Small intestine (tissue), 7 donors: ENCODE measurements around the gene SEZ6L. TPM values are rescaled to one million over a fixed set of nuclear protein-coding genes. Genes with fewer than 3 reads are reported as not detected.

Source experiments
- DNase-seq, 2 donors: peaks; one replicate each; pipeline versions ENCODE4 v3.0.0 to v3.0.0-alpha.2; 2013
- FAIRE-seq: peaks from 2 replicates; lab custom pipeline; 2012; peaks lifted over from hg19 to GRCh38; lab: Jason Lieb, UNC
- H3K27ac ChIP-seq, 3 donors: one replicate each; pipeline ENCODE4 v1.5.1; 2013; ENCODE audit warnings: low read length in 2 of 3, mild to moderate bottlenecking in 2 of 3, control low read depth in 1 of 3, inconsistent platforms in 1 of 3, low read depth in 1 of 3, moderate library complexity in 1 of 3
- H3K27me3 ChIP-seq, 3 donors: one replicate each; pipeline ENCODE4 v1.6.1; 2013; ENCODE audit warnings: low read length in 3 of 3, inconsistent platforms in 1 of 3; ENCODE audit not compliant: control insufficient read depth in 3 of 3, insufficient read depth in 3 of 3
- H3K36me3 ChIP-seq, 3 donors: one replicate each; pipeline ENCODE4 v1.6.1; 2013; ENCODE audit warnings: low read length in 3 of 3, inconsistent platforms in 1 of 3, low read depth in 1 of 3, mild to moderate bottlenecking in 1 of 3, moderate library complexity in 1 of 3; ENCODE audit not compliant: control insufficient read depth in 3 of 3, insufficient read depth in 2 of 3
- H3K4me1 ChIP-seq, 3 donors: one replicate each; pipeline ENCODE4 v1.6.1; 2013; ENCODE audit warnings: low read length in 2 of 3, inconsistent platforms in 1 of 3, low read depth in 1 of 3, mild to moderate bottlenecking in 1 of 3, moderate library complexity in 1 of 3; ENCODE audit not compliant: control insufficient read depth in 3 of 3, insufficient read depth in 2 of 3
- H3K4me3 ChIP-seq, 3 donors: one replicate each; pipeline ENCODE4 v1.5.1; 2013; ENCODE audit warnings: low read length in 3 of 3, control low read depth in 1 of 3, inconsistent platforms in 1 of 3, low read depth in 1 of 3, mild to moderate bottlenecking in 1 of 3, moderate library complexity in 1 of 3
- H3K9me3 ChIP-seq, 2 donors: one replicate each; pipeline ENCODE4 v1.6.1; 2013; ENCODE audit warnings: low read depth in 1 of 2, low read length in 1 of 2; ENCODE audit not compliant: control insufficient read depth in 2 of 2, insufficient read depth in 1 of 2
- WGBS, 3 donors: extraction: QIAGEN DNeasy Blood & Tissue Kit; methylation state at CpG; one replicate each; pipeline ENCODE4 v1.1.7; 2013; 5-methylcytosine and 5-hydroxymethylcytosine counted together
- polyA plus RNA-seq, 4 donors: library from polyadenylated mRNA; stranded (reverse) in 3 of 4; unstranded in 1 of 4; fragments of 200-250 nt in 3 of 4; fragments of 120-200 nt in 1 of 4; gene quantifications; one replicate each; pipeline versions ENCODE4 v1.2.1 to v1.2.3, GENCODE V29; 2013
- donor health status: healthy with polysubstance abuse.
- donor health status: control.
- donor health status: control.
- donor health status: Bipolar disorder and iron deficiency.
- donor health status: healthy.

Gene SEZ6L
- polyA plus RNA-seq, 4 donors, result 0.25 to 0.91 TPM; not detected in 2

DNA sequence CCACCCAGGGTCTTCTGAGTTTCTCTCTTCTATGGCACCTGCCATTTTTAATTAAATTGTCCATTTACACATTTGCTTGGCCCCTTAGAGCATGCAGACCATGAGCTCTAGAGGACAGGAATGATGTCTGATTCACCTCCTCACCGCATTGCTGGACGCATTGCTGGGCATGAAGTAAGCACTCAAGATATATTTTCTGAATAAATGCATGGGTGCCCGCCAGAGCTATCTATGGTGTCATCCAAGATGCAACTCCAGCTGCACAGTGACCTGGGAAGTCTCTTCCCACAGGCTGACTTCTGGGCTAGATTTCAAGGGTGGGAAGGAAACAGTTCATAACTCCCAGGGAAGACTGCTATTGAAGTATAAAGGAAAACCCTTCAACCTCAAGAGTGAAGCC, 193.2 kb downstream of the SEZ6L start:
- Histone ChIP-seq H3K4me3 (no peak overlapping the region), H3K9me3 (no peaks in the 10 kb centered on the region), H3K36me3 (no peaks in the 10 kb centered on the region), H3K27ac (no peak overlapping the region), H3K27me3 (peaks cover 0 to 3% (median 0%) of the 10 kb centered on the region in 3 donors), H3K4me1 (no peaks in the 10 kb centered on the region)
- 76 to 87% (median 86%) methylated on average over 3 of the region's 3 CpGs for WGBS, 3 donors
- DNase-seq (no peak), FAIRE-seq (no peak)

DNA sequence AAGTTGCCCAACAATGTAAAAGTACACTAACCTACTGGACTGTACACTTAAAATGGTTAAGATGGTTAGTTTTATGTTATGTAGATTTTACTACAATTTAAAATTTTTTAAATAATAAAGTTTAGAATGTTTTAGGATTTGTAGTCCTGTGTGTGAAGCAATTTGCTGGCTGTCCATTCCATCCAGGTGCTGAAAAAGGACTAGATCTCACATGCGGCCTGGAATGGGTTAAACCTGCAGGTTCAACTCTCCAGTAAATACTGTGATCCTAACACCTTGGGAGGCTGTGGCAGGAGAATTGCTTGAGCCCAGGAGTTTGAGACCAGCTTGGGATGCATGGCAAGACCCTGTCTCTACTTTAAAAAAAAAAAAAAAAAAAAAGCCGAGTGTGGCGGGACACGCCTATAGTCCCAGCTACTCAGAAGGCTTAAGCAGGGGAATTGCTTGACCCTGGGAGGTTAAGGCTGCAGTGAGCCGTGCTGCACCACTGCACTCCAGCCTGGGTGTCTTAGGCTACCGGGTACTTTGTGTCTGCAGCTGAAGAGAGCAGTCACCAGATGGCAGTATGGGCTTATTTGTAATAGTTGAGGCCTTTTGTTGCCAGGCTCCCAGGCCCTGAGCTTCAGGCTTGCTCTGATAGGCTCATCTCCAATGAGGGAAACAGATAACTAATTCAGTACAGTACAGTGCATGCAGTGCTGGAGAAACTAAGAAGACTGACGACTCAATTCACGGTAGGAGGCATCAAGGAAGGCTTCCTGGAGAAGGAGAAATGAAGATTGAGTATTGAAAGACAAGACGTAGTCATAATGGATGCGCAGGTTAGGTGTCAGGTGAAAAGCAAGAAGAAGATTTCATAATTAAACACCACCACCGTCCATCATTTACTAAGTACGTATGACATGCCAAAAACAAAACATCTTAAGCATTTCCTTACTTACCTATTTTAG, 195.1 kb downstream of the SEZ6L start:
- H3K4me3 ChIP-seq, result no peak overlapping the region
- H3K4me1 ChIP-seq, result no peaks in the 10 kb centered on the region
- 37 to 38% (median 38%) methylated on average over 12 of the region's 12 CpGs for WGBS, 3 donors
- no peak for FAIRE-seq
- H3K27ac ChIP-seq, result no peak overlapping the region
- no peaks in the 10 kb centered on the region for H3K36me3 ChIP-seq
- no peaks in the 10 kb centered on the region for H3K27me3 ChIP-seq
- peak; percentile 65 to 78 for DNase-seq
- no peaks in the 10 kb centered on the region for H3K9me3 ChIP-seq

DNA sequence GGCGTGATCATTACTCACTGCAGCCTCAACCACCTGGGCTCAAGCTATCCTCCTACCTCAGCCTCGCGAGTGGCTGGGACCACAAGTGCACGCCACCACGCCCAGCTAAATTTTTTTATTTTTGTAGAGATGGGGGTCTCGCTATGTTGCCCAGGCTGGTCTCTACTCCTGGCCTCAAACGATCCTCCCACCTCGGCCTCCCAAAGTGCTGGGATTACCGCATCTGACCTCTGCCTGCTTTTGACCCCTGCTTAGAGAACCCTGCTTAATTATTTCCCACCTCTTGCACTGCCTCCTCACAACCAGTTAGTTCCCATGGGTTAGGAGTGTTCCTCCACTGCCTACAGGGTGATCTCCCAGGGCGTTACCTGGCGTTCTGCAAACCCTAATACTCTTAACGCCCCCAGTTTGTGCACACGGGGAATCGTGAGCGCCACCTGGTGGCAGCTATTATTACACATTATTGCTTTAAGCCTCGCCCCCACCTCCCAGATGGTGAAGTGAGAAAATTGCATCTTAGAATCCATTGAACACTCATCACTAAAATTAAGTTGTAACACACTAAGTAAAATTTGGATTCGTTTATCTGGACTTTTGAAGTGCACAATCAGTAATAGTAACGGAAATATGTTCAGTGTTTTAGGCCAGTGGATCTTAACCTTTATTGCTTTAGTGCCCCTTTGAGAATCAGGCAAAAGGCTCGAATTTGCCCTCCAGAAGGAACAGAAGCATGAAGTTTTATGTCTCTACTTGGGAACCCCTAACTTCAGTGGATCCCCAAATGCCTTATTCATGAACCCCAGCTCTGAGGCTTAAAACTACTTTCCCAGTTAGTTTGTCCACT, 198.4 kb downstream of the SEZ6L start:
- 42 to 45% (median 43%) methylated on average over 19 of the region's 19 CpGs for WGBS, 3 donors
- no peaks in the 10 kb centered on the region for H3K4me1 ChIP-seq
- no peaks in the 10 kb centered on the region for H3K36me3 ChIP-seq
- H3K4me3 ChIP-seq, result no peak overlapping the region
- no peaks in the 10 kb centered on the region for H3K9me3 ChIP-seq
- DNase-seq, result peak; percentile 23 to 70
- no peak for FAIRE-seq
- H3K27ac ChIP-seq, result no peak overlapping the region
- no peaks in the 10 kb centered on the region for H3K27me3 ChIP-seq

DNA sequence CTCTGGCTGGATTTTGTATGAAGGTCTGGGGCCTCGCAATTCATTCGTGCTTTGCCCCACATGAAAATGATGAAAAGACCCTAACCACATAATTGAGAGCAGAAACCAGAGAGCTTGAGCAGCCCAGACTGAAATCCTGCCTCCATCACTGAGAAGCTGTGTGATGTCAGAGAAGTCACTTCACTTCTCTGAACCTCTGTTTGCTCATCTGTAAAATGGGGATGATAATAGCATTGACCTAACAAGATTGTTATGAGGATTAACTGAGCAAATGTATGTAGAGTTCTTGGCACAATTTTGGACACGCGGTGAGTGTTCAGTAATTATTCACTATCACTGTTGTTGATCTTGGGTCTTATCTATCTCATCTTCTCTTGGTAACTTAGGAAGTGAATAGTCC, 203.6 kb downstream of the SEZ6L start:
- Histone ChIP-seq H3K27ac (no peak overlapping the region), H3K36me3 (no peaks in the 10 kb centered on the region), H3K4me3 (no peak overlapping the region), H3K9me3 (no peaks in the 10 kb centered on the region), H3K4me1 (no peaks in the 10 kb centered on the region), H3K27me3 (peaks cover 0 to 6% (median 0%) of the 10 kb centered on the region in 3 donors)
- FAIRE-seq (no peak), DNase-seq (no peak)
- WGBS, 3 donors, result 88 to 89% (median 88%) methylated on average over 4 of the region's 4 CpGs

DNA sequence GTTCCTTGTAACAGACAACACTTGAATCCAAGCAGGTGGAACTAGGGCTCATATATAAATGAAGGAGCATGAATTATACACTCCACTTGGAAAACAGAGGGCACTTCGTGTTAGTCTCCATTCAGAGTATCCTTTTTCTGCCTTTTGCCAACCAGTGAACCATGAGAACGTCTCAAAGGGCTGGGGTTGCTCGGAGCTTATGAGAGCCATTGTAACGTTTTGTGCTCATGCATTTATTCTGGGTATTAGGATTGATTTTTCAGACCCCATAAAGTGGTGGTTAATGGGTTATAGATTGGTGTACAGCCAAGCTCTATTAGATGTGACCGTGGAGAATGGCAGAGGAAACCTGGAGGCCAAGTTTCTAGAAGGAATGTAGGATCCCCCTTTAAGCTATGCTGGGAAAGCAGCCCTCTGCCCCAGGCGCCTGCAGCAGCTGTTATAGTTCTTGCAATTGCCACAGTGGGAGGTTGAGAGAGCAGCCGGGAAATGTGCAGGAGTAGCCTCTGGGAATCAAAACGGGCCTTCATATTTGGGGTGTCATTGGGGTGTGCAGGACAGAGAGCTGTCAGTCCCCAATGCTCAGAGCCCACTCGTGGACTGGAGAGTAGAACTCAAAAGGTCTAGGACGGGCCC, 205.2 kb downstream of the SEZ6L start:
- 51 to 64% (median 53%) methylated on average over 9 to 10 of the region's 10 CpGs for WGBS, 3 donors
- no peaks in the 10 kb centered on the region for H3K4me1 ChIP-seq
- DNase-seq (no peak), FAIRE-seq (no peak)
- H3K4me3 ChIP-seq, result no peak overlapping the region
- H3K27me3 ChIP-seq, result peaks cover 0 to 6% (median 4%) of the 10 kb centered on the region in 3 donors
- H3K9me3 ChIP-seq, result no peaks in the 10 kb centered on the region
- H3K27ac ChIP-seq, result no peak overlapping the region
- no peaks in the 10 kb centered on the region for H3K36me3 ChIP-seq

DNA sequence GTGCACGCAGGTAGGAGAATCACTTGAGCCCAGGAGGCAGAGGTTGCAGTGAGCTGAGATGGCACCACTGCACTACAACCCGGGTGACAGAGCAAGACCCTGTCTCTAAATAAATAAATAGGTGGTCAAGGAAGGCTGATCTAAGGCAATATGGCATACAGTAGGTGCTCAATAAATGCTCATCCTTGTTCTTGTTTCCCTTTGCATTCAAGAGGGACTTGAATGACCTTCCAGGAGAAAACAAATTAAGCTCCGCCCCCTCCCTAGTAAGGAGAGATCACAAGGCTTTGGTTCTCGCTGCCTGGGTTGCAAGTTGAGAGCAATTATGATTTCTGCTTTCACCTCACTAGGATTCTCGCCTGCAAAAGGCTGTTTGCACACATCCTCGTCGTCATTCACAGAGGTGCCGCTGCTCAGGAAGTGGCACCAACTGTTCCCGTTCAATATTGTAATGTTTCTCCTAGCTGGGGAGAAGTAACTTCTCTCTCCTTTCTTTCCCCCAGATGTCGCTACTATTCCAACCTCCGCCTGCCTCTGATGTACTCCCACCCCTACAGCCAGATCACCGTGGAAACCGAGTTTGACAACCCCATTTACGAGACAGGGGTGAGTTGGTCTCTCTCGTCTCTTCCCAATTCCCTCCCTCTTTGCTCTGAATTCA, 208.0 kb downstream of the SEZ6L start:
- no peak for DNase-seq
- no peaks in the 10 kb centered on the region for H3K36me3 ChIP-seq
- FAIRE-seq, result no peak
- peaks cover 0 to 6% (median 4%) of the 10 kb centered on the region in 3 donors for H3K27me3 ChIP-seq
- H3K27ac ChIP-seq, result no peak overlapping the region
- H3K9me3 ChIP-seq, result no peaks in the 10 kb centered on the region
- H3K4me1 ChIP-seq, result no peaks in the 10 kb centered on the region
- H3K4me3 ChIP-seq, result no peak overlapping the region
- 21 to 26% (median 22%) methylated on average over 15 of the region's 15 CpGs for WGBS, 3 donors

DNA sequence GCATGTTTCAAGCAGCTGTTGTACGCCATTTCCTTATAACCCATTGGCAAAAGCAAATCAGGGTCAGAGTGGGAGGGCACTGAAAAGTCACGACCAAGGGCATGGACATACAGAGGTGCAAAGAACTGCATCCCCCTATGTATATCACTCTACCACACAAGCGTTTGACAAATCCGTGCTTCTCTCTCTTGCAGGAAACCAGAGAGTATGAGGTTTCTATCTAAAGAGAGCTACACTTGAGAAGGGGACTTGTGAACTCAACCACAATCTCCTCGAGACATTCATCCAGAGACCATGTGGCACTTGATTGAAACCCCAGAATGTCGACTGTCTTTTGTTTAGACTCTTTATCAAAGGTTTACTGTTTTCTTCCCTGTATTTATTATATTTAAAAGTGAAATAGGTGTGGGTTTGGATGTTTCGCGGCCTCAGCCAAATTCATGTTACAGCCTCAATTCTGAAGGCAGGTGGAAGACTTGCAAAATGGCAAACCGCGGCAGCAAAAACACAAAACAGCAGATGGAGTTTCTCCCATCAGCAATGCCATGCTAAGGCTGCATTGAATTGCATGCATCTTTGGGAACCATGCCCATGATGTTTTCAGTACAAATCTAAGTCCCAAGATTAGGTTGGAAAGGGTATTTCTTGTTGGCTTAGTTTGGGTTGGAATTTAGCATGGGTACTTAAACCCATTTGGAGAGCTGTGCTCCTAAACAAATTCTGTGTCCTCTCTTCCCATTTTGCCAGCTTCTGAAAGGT, 211.0 kb downstream of the SEZ6L start:
- Histone ChIP-seq H3K4me3 (no peak overlapping the region), H3K4me1 (no peaks in the 10 kb centered on the region), H3K27ac (no peak overlapping the region), H3K36me3 (no peaks in the 10 kb centered on the region), H3K9me3 (no peaks in the 10 kb centered on the region), H3K27me3 (peaks cover 0 to 12% (median 4%) of the 10 kb centered on the region in 3 donors)
- no peak for DNase-seq
- WGBS, 3 donors, result 73 to 78% (median 75%) methylated on average over 10 of the region's 10 CpGs
- no peak for FAIRE-seq
